WI38 (cell line): ENCODE data around the gene PRKCE.
A peak's percentile ranks its signal among the peaks of the same experiment; 100 is the strongest.

Experiments used
- H3K4me3 ChIP-seq: 2 replicates; pipeline ENCODE4 v1.5.1; 2011; ENCODE audit warnings: low read depth, mild to moderate bottlenecking, control low read depth, low read length
- TF ChIP-seq, protein P1 (sequence below): IDR thresholded peaks from 2 replicates; pipeline ENCODE4 v1.5.1; 2012; ENCODE audit warnings: low read depth, mild to moderate bottlenecking, control low read depth, low read length

The PRKCE gene

GRCh38 chr2:45929674-45930395 lies 278.4 kb downstream of the PRKCE start:
- no peak overlapping the region for H3K4me3 ChIP-seq
- TF ChIP-seq, protein P1, sequence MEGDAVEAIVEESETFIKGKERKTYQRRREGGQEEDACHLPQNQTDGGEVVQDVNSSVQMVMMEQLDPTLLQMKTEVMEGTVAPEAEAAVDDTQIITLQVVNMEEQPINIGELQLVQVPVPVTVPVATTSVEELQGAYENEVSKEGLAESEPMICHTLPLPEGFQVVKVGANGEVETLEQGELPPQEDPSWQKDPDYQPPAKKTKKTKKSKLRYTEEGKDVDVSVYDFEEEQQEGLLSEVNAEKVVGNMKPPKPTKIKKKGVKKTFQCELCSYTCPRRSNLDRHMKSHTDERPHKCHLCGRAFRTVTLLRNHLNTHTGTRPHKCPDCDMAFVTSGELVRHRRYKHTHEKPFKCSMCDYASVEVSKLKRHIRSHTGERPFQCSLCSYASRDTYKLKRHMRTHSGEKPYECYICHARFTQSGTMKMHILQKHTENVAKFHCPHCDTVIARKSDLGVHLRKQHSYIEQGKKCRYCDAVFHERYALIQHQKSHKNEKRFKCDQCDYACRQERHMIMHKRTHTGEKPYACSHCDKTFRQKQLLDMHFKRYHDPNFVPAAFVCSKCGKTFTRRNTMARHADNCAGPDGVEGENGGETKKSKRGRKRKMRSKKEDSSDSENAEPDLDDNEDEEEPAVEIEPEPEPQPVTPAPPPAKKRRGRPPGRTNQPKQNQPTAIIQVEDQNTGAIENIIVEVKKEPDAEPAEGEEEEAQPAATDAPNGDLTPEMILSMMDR: no peak

DNA sequence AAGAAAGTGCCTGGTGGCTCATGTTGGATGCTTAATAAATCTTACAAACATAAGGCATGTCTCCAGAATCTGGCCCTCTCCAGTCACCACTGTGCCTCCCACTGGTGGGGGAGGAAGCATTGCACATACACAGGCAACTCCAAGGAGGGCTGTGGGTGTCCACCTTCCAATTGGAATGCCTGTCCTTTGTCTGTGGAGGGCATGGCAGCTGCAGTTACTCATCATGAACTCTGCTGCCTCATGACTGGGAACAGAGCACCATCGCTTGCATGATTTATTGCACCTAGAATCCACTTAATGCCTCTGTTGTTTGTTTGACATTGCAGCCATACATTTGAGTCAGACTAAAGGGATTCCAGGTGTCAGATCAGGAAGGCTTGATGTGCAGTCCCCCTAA lies 278.9 kb downstream of the PRKCE start:
- TF ChIP-seq, protein P1: no peak
- H3K4me3 ChIP-seq: no peak overlapping the region

- TF ChIP-seq, protein P1: no peak
- no peak overlapping the region for H3K4me3 ChIP-seq
These were observed 281.0 kb downstream of the PRKCE start for GRCh38 chr2:45932278-45932975.

DNA sequence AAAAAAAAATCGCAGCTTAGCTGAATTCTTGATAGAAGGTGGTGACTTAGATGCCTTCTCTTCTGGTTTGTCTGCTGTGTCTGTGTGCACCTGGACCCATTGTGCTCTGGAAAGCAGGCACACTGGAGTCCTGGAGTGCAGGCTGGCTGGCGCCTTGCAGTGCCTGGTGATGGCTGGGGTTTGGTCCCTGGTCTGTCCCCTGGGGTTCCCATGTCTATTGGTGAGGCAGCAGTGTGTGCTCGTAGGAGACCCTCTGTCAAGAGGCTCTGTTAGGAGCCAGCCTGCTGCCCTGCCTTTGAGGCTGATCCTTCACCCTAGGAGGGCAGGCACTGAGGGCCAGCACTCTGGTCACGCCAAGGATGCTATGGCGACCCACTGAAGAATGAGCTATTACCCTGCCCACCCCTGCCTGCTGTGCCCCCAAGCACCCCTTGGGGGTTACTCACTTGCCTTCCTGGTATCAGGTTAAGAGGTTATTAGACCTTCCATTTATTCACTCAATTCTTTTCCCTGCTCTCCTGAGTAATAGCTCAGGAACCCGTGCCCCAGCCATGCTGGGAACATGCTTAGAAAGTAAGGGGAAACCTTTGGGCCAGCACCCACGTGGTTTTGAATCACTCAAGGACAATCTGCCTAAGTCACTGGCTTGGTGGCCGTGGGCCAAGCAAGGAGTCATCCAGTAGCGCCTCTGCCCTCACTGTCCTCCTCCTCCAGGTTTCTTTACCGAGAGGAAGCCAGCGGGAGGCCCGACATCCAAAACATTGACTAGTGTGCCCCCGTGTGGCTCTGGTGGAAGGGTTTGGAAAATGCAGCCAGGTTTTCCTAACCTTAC lies 284.5 kb downstream of the PRKCE start:
- H3K4me3 ChIP-seq: no peak overlapping the region
- TF ChIP-seq, protein P1: peak; percentile 53

- H3K4me3 ChIP-seq: no peak overlapping the region
- TF ChIP-seq, protein P1: no peak
These were observed 285.1 kb downstream of the PRKCE start for GRCh38 chr2:45936623-45936979.

GRCh38 chr2:45937990-45938389 lies 286.5 kb downstream of the PRKCE start:
- TF ChIP-seq, protein P1: no peak
- H3K4me3 ChIP-seq: no peak overlapping the region
